Activated B cell treated with CpG ODN at 0.5 μM for 24 hours (primary cell): ENCODE measurements around the gene NLRC5. TPM values are rescaled to one million over a fixed set of nuclear protein-coding genes. Genes with fewer than 3 reads are reported as not detected.

ENCODE experiments used
- ATAC-seq: fragments of 200-7000 bp; cut with Tn5 transposase; one replicate; pipeline ENCODE4 v1.10.0; 2021; ENCODE audit warnings: low read depth, mild to moderate bottlenecking, moderate library complexity
- CTCF ChIA-PET: fragments of 350-600 bp; sonication (Branson Sonifier 250); formaldehyde crosslinking; loops from one replicate; lab custom pipeline; 2021; ENCODE audit warnings: antibody characterized with exemption; lab: Charles Lee
- POLR2A ChIA-PET: fragments of 350-600 bp; sonication (Branson Sonifier 250); formaldehyde crosslinking; loops from one replicate; lab custom pipeline; 2021; ENCODE audit warnings: antibody characterized with exemption; lab: Charles Lee
- DNase-seq: peaks from one replicate; pipeline ENCODE4 v3.0.0; 2022
- H3K27ac Mint-ChIP-seq: one replicate; pipeline ENCODE4 v1.8.0; 2020; ENCODE audit warnings: mixed read lengths
- H3K27me3 Mint-ChIP-seq: one replicate; pipeline ENCODE4 v1.8.0; 2021; ENCODE audit warnings: mixed read lengths
- H3K36me3 Mint-ChIP-seq: one replicate; pipeline ENCODE4 v1.8.0; 2021; ENCODE audit warnings: low read depth, mixed read lengths
- H3K4me1 Mint-ChIP-seq: one replicate; pipeline ENCODE4 v1.8.0; 2021; ENCODE audit warnings: mixed read lengths
- H3K4me3 Mint-ChIP-seq: one replicate; pipeline ENCODE4 v1.8.0; 2020; ENCODE audit warnings: mild to moderate bottlenecking, mixed read lengths
- H3K9me3 Mint-ChIP-seq: one replicate; pipeline ENCODE4 v1.8.0; 2020; ENCODE audit warnings: mixed read lengths
- CTCF ChIP-seq: fragments of 200-600 bp; IDR thresholded peaks from one replicate; pipeline ENCODE4 v1.8.0; 2022; ENCODE audit warnings: antibody characterized with exemption, mild to moderate bottlenecking
- intact Hi-C: fragments of 100-400 bp; cut with micrococcal nuclease; formaldehyde crosslinking; loops from one replicate; pipeline ENCODE4 v1.15.1; 2024
- total RNA-seq: library from RNA; stranded (reverse); gene quantifications from 2 replicates; pipeline ENCODE4 v1.2.3, GENCODE V29; 2022

NLRC5 gene
- total RNA-seq, 1 donor from 2014 or later = 372 TPM

GRCh38 chr16:56943761-56944375, 45.5 kb upstream of the NLRC5 start:
- POLR2A ChIA-PET = interaction anchor here (0.5 to 22.7 kb wide), 10 partner anchors 8 to 150 kb away, joined by 3 to 795 read pairs (median 6); partner anchors contain the start of genes HERPUD1, NLRC5 and SLC12A3
- no peaks in the 10 kb centered on the region for H3K27me3 Mint-ChIP-seq
- H3K4me3 Mint-ChIP-seq = no peak overlapping the region
- H3K4me1 Mint-ChIP-seq = peaks cover 72% of the 10 kb centered on the region
- ATAC-seq (no peak), DNase-seq (no peak)
- intact Hi-C loops = no loop called here
- H3K9me3 Mint-ChIP-seq = no peaks in the 10 kb centered on the region
- peaks cover 78% of the 10 kb centered on the region for H3K36me3 Mint-ChIP-seq
- H3K27ac Mint-ChIP-seq = peak overlapping the region; percentile 71
- CTCF ChIA-PET = interaction anchor here (10.8 kb wide), 1 partner anchor 76 kb away, joined by 57 read pairs; no protein-coding TSS in a partner anchor
- no peak for TF ChIP-seq CTCF

- CTCF ChIA-PET = interaction anchor here (0.6 to 10.8 kb wide), 6 partner anchors 19 to 223 kb away, joined by 3 to 57 read pairs (median 3); no protein-coding TSS in a partner anchor
Observed at GRCh38 chr16:56944954-56945839, 44.2 kb upstream of the NLRC5 start.

GRCh38 chr16:56945847-56946527, 43.4 kb upstream of the NLRC5 start:
- Mint-ChIP-seq H3K36me3 (peaks cover 61% of the 10 kb centered on the region), H3K9me3 (no peaks in the 10 kb centered on the region), H3K27me3 (no peaks in the 10 kb centered on the region), H3K27ac (no peak overlapping the region), H3K4me3 (no peak overlapping the region), H3K4me1 (peaks cover 69% of the 10 kb centered on the region)
- DNase-seq (no peak), ATAC-seq (no peak)
- CTCF ChIA-PET = interaction anchor here (1.2 to 10.8 kb wide), 3 partner anchors 18 to 82 kb away, joined by 3 to 57 read pairs (median 5); no protein-coding TSS in a partner anchor
- intact Hi-C loops = no loop called here
- POLR2A ChIA-PET = interaction anchor here (0.9 to 22.7 kb wide), 12 partner anchors 9 to 100 kb away, joined by 3 to 795 read pairs (median 8); partner anchors contain the start of genes HERPUD1, NLRC5 and SLC12A3
- no peak for TF ChIP-seq CTCF

More at GRCh38 chr16:56944954-56945839, 44.2 kb upstream of the NLRC5 start:
- ATAC-seq = no peak
- Mint-ChIP-seq H3K4me3 (no peak overlapping the region), H3K36me3 (peaks cover 67% of the 10 kb centered on the region), H3K27ac (peak overlapping the region; percentile 71), H3K9me3 (no peaks in the 10 kb centered on the region), H3K4me1 (peaks cover 69% of the 10 kb centered on the region), H3K27me3 (no peaks in the 10 kb centered on the region)
- POLR2A ChIA-PET = interaction anchor here (0.5 to 22.7 kb wide), 16 partner anchors 10 to 101 kb away, joined by 3 to 795 read pairs (median 4); partner anchors contain the start of genes HERPUD1, NLRC5 and SLC12A3
- TF ChIP-seq CTCF = no peak
- intact Hi-C loops = no loop called here
- no peak for DNase-seq

GRCh38 chr16:56946767-56947603, 42.4 kb upstream of the NLRC5 start:
- H3K4me1 Mint-ChIP-seq = peaks cover 72% of the 10 kb centered on the region
- ChIA-PET CTCF (interaction anchor here (0.8 kb wide), 1 partner anchor 79 kb away, joined by 3 read pairs; no protein-coding TSS in a partner anchor), POLR2A (interaction anchor here (0.5 to 22.7 kb wide), 12 partner anchors 8 to 146 kb away, joined by 3 to 795 read pairs (median 6); partner anchors contain the start of genes HERPUD1, NLRC5 and SLC12A3)
- no peak for TF ChIP-seq CTCF
- ATAC-seq = no peak
- DNase-seq = no peak
- H3K27me3 Mint-ChIP-seq = no peaks in the 10 kb centered on the region
- peak overlapping the region; percentile 71 for H3K27ac Mint-ChIP-seq
- H3K4me3 Mint-ChIP-seq = peak overlapping the region; percentile 6
- peaks cover 54% of the 10 kb centered on the region for H3K36me3 Mint-ChIP-seq
- H3K9me3 Mint-ChIP-seq = no peaks in the 10 kb centered on the region
- intact Hi-C loops = no loop called here
